HUDEP-2 (cell line): ENCODE results near the gene NKX6-2.
"Not testable (repeated sequence)": the region's sequence is repeated elsewhere in the genome, so short reads cannot be mapped to it uniquely, and the experiment has no call there.

Experiments
- DNase-seq, 76 experiments: peaks; one replicate each; lab custom pipeline; 2025; ENCODE audit not compliant: unreplicated experiment in 76 of 76; lab: John Stamatoyannopoulos, UW

NKX6-2 gene

DNA sequence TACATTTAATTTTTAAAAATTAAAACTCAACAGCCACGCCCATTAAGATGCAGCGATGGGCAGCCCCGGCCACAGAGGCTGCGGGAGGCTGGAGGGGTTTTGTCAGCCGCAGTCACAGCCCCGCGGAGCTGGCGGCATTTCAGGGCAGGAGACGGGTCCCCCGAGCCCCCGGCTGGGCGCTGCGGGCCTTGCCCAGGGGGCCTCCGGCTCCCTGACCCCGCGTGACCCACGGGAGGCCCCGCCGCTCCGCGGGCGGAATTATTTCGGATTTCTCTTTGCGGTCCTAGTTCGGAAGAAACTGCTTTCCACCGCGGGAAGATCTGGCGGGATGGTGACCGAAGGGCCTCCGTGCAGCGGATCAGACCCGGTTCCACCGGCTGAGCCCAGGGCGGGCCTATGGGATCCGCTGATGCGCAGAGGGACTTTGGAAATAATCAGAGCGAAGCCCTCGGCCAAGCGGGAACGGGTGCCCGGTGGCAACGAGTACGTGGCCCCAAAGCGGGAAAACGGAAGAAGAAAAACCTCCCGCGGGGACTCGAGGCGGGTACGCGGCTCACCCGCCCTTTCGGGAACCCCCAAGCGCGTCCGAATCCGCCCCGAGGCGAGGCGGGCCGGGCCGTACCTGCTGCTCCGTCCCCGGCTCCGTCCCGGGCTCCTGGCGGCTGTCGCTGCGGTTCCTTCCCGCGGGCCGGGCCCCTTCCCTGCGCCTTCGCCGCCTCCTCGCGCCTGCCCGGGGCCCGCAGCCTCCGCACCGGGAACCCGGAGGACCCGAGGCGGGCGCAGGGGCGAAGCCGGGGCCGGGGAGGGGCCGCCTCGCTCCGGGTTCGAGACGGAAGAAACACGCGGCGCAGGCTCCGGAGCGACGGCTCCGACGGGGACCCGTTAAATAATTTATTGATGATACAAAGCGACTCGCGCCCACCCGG is 1.7 kb downstream of the NKX6-2 start:
- DNase-seq = no peak

DNA sequence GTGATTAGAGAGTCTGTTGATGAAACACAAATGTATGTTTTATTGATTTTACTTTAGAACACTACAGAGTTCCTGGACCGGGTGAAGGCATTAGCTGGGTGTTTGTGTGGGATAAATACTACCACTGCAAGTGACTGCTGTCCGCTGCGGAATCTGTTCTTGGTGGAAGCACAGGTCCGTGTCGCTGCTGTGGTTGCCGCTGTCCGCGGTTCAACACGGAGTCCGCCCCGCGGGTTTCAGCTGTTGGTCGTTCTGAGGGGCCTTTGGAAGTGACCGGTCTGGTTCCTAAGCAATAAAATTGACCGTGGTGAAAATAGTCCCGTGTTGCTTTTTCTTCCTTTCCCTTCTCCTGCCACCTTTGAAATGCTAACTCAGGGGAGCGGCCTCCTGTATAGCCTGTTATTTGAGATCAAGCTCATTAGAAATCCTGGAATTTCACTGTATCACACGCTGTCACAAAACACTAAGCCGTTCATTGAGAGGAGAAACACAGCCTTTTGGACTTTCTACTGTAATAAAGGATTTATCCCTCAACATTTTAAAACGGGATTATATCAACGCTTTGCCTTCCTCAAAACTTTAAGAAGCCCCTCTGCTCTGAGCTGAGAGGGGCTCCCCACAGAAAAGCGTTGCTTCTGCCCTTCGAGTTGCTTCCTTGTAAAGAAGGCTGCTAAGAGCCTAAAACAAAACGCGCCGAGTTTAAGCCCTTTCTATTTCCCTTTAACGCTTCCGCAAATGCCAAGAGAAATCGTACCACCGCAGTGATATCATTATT is 2.6 kb downstream of the NKX6-2 start:
- no peak for DNase-seq

DNA sequence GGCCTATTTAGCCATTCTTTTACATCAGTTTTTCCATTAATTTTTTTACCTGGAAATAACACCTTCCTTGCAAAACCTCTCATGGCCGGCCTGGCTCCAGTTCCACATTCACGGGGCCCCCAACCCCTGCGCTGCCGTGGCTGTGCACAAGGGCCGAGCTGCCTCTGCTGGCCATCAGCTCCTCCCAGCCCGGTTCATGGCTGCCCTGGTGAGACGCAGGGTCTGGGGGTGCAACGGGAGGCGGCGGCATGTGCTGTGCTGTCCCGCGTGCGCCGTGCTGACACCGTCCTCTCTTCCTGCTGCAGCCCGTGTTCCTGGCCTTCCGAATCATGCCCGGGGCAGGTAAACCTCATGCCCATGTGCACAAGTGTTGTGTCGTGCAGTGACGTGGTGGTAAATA is 4.4 kb downstream of the NKX6-2 start:
- no peak for DNase-seq

DNA sequence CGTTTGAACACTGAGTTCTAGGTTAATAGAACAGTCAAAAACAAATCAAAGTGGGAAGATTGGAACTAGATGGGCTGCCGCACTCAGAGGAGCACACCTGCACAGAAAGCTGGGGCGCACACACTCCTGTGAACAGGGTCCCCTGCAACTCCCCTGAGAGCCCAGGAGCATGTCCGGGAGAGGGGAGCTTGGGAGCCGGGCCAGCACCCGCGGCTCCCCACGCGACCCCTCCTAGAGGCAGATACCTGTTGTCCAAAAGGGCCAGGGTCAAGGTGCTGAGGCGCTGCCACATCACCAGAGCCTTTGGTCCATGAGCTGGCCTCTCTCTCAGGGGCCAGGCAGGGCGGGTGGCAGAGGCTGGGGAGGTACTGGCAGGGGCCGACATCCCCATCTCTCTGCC is 5.6 kb downstream of the NKX6-2 start:
- no peak for DNase-seq

DNA sequence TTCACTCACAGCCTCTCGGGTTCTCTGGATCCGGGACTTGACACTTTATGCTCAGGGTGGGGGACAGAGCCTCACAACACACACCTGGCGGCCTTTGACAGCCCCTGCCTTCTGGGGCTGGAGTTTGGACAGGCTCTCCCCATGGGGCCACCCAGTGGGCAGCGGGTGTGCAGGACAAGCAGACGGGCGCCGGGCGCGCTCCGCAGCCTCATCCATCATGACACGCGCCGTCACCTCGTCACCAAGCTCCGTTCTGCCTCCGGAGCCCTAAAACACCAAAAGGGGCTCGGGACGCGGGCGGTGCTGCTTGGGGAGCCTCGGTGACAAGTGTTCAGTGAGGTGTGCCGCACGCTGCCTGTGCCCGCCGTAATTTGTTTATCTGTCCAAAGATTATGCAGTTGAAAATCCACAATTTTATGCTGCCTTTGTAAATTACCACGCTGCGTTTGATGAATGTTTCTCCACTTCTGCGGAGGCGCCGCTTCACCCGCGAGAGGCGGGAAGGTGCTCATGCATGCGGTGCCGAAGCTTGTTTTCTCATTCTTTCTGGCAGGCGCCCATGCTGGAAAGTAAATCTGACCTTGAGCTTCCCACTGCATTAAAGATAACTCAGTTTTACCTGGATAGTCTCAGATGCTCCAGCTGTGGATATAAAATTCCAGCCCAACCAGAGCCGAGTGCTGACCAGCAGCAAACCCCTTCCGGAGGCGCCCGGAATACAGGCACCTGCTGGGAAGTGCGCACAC is 6.2 kb downstream of the NKX6-2 start:
- DNase-seq = no peak

DNA sequence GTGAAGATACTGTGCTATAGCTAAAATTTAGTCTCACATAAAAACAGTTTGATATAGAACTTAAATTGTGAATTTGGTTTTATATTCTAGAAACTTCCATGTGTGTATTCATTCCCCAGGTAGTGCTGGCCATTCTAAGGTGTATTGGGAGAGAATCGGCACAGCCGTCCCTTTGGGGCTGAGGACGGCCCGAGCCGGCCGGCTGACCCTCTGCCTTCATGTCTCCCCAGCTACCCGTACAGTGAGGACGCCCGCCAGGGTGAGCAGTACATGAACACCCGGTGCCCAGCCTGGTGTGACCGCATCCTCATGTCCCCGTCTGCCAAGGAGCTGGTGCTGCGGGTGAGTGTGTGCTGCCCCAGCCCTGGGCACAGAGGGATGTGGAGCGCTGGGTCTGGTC is 8.5 kb downstream of the NKX6-2 start:
- DNase-seq = no peak

DNA sequence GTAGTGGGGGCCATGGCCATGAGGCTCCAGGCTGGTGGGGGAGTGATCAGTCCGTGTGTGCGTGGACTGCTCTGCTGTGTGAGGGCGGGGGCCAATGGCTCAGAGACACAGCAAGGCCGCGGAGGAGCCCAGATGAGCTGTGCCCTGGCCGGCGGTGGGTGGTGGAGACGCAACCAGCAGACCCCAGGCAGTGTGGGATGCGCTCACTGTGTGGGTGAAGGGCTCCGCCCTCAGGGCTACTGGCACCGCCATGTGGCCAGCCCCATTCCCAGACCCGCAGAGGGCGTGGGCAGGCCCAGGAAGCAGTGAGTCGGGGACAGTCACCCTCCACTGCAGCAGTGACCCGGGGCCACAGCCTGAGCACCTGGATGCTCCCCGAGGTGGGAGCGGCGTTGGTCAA is 9.1 kb downstream of the NKX6-2 start:
- no peak for DNase-seq

DNA sequence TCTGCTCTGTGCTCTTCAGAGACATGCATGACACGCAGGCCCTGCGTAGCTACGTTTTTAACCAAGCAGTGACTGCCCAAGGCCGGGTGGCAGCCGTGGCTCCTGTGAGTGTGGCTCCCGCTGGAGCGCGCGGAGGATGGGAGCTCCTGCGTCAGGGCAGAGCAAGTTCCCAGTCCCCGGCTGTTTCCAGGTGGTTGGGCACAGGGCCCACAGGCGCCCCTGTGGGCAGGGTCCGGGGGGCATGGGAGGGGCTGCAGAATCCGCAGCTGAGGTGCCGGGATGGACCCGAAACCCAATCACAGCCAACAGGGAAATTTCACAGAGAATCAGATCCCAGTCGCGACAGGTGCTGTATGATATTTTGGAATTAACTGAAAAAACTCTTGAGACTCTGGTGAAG is 9.8 kb downstream of the NKX6-2 start:
- no peak for DNase-seq

DNA sequence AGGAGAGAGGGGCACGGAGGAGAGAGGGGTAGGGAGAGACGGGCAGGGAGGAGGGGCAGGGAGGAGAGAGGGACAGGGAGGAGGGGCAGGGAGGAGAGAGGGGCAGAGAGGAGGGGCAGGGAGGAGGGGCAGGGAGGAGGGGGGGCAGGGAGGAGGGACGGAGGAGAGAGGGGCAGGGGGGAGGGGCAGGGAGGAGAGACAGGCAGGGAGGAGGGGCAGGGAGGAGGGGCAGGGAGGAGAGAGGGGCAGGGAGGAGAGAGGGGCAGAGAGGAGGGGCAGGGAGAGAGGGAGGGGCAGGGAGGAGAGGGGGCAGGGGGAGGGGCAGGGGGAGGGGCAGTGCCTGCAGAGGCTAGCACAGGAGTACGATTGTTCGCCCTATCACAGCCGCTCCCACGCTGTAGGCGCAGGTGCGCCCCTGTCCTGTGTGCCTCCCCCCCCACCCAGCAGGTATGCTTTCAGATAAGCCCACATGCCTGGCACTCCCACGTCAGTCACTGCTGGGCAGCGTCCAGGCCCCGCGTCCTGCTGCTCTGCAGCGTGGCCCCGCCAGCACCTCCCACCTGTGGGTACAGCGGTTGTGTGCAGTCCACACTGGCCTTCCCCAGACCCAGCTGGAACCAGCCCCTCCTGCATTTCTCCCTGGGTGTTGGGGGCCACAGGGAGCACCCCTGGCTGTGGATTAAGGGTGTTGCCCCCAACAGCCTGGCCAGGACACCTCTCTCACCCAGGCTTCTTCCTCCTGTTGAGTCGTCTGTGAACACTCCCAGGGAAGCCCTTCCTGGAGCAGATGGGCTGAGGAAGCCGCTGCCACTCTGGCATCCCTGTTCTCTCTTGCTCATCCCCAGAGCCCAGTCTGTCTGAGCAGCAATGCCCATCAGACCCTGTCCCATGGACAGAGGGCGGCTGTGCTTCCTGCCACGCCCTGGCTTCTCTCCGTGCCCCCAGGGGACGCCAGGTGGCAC is 10.8 kb downstream of the NKX6-2 start:
- no peak for DNase-seq

DNA sequence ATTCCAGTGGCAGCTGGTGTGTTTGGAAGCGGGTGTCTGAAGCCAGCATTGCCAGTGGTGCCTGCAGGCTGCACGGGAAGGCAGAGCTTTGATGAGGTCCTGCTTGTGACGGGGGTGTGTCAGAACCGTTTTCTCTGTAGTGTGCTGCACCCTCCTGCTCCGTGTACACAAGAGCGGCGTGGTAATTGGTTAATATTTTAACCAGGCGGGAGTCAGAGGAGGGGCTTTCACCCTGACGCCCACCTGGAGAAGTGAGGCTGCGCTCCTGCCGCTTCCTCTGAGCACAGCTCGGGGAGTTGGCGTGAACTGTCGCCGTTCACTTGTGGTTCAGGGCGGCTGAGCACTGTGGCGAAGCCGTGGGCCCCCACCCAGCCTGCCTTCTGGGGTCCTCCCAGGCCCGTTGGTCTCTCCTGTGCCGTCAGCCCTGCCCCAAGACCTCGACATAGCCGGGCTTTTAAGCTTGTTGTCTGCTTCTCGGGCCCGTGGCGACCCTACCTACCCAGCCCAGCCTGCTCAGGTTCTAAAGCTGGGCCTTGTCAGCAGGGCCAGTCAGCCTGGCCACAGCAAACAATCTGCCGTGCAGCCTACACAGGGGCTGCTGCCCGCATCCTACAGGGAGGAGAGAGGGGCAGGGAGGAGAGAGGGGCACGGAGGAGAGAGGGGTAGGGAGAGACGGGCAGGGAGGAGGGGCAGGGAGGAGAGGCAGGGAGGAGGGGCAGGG is 11.6 kb downstream of the NKX6-2 start:
- DNase-seq = no peak

DNA sequence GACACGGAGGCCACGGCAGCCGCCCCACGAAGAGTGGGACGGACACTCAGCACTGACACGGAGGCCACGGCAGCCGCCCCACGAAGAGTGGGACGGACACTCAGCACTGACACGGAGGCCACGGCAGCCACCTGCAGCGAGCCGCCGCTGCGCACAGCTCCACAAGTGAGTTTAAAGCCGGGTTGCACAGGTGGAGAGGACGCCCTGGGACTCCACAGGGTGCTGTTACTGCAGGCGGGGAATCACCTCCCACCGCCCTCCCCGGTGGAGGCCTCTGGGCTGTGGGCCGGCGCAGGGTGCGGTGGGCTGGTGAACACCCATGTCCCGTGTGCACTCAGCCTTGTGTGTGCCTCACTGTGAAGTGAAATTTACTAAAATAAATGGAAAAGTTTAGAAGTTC is 13.1 kb downstream of the NKX6-2 start:
- not testable (repeated sequence) for DNase-seq

DNA sequence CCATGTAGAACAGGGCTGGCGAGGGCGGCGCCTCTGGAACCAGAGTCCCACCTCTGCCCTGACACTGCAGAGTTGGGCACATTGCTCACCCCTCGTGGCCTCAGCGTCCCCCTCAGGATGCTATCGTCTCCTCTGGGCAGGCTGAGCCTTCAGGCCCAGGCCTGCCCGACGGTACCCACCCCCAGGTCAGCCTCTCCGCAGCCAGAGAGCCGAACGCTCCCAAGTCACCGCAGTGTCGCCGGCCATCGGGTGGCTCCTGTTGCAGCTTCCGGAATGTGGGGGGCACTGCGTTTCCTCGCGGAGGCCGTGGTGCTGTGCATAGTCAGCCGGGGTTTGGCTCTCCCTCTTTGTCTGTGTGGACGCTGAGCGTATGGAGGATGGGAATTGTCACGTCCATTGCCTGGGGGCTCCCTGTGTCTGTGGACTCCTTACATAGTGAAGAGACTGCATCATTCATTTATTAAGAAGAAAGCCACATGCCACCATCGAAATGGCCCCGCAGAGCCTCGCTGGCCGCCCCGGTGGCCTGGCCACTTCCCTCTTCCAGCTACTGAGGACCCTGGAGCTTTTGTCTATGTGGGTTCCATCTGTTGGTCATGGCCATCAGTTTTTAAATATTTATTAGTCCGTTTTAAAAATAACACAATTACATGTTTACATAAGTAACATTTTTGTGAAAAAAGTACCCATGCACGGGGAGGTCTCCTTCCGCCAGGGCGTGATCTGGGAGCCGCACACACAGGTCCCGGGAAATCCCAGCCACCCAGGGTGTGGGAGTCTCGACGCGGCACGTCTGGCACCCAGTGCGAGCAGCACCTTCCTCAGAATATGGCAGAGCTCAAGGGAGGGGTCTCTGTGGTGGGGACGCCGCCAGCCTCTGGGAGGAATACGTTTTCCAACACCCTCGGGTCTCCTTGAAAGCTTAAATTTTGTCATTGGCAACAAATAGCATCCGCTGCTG is 15.6 kb downstream of the NKX6-2 start:
- no peak for DNase-seq

DNA sequence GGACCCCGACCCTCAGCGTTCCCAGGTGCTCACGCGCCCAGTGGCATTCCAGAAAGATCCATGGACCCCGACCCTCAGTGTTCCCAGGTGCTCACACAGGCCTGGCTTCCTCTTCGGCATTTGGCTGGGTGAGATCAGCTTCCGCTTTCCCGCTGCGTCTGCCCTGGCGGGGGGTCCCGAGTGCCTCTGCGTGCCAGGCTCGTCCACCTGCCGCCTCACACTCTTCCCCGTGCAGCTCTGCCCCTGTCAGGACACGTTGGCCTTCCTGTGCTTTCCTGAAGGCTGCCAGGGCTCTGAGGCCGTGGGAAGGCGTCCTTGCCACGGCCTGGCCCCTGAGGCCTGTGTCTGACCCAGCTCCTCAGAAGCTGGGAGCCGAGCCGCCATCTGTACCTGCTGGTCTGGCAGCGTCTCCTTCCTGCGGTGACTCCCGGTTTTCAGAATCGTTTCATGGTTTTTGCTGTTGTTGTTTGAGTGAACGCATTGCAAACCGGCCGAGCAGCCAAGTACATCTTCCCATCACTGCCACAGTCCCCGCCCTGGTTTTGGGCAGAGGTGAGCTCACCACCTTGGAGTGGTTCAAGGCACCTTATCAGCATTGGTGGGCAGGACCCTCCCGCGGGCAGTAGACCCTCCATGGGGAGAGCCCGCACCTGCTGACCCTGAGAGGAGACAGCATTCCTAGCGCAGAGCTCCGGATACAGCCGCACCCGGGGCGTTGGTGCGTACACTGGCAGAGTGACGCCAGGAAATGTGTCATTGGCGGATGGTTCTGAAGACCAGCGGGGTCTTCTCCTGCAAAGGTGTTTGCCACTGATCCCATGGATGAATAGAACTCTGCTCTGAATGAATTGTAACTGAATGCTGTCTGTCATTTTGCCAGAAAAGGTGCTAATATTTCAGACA is 17.4 kb downstream of the NKX6-2 start:
- no peak for DNase-seq

DNA sequence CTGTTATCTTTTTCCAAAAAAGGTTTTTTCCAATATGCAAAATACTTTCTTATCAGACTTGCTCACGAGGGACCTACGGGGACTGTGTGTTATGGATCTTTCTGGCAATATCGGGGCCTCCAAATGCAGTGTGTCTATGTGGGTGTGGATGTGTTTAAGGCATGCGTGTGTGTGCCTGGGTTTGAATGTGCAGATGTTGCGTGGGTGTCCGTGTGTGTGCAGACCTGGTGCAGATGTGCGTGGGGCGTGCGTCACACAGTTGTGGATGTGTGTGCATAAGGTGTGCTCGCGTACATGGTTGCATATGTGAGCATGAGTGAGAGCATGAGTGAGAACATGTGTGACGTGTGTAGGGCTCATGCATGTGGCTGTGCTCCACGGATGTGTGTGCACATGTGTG is 19.7 kb downstream of the NKX6-2 start:
- DNase-seq = no peak

DNA sequence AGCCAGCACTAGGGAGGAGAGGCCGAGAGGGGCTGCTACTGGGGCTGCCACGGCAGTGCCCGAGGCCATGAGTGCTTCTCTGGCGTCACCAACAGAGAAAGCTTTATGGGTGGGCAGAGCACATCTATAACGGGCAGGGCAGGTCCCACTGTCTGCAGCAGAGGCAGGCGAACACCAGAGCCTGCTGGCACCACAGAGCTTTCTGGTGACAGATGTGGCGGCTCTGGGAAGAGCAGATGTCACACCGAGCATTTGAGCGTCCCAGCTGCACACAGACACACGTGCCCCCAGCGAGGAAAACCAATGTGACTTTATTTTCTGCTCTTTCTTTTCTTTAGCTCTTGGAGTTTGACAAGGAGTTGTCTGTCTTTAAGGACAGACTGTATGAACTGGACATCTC is 20.5 kb downstream of the NKX6-2 start:
- DNase-seq = no peak

DNA sequence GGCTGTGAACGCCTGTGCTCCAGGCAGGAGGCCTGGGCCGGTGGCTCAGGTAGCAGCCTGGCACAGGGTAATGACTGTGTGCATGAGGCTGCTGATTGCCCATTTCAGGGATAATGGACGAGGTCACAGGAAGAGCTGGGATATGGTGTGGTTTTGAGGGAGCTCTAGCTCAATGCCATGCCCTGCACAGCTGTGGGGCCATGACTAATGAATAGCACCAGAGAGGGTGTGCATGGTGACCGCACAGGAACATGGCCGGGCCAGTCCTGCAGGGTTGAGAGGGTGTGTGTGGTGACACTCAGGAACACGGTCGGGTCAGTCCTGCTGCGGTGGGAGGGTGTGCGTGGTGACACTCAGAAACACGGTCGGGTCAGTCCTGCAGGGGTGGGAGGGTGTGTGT is 21.8 kb downstream of the NKX6-2 start:
- DNase-seq = no peak

DNA sequence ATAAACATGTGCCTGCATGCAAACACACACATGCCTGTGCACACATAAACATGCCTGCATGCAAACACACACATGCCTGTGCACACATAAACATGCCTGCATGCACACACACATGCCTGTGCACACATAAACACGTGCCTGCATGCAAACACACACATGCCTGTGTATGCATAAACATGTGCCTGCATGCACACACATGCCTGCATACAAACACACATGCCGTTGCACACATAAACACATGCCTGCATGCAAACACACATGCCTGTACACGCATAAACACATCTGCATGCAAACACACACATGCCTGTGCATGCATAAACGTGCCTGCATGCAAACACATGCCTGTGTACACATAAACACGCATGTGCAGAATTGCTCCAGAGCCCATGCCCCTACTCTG is 22.4 kb downstream of the NKX6-2 start:
- DNase-seq = no peak
